GM12878 (cell line): Measurements from ENCODE around the gene TSPEAR.

ENCODE experiments used
- EP300 ChIP-seq, 2 experiments: fragments of 150-350 bp in 1 of 2; IDR thresholded peaks; 2 replicates each; pipeline ENCODE4 v1.6.1; 2011 to 2012; ENCODE audit warnings: low read depth in 2 of 2, low read length in 2 of 2, borderline replicate concordance in 1 of 2, improper control_type of control experiment in 1 of 2, inconsistent platforms in 1 of 2; ENCODE audit not compliant: control insufficient read depth in 1 of 2
- NR2C2 ChIP-seq: IDR thresholded peaks from 2 replicates; pipeline ENCODE4 v1.6.1; 2011; ENCODE audit warnings: borderline replicate concordance, low read depth; ENCODE audit not compliant: control insufficient read depth, insufficient read length
- STAT3 ChIP-seq: IDR thresholded peaks from 2 replicates; pipeline ENCODE4 v1.6.1; 2011; ENCODE audit warnings: low read depth, low read length, improper control_type of control experiment
- TAF1 ChIP-seq: IDR thresholded peaks from 2 replicates; pipeline ENCODE4 v1.6.1; 2011; ENCODE audit warnings: mild to moderate bottlenecking, low read depth, low read length, borderline replicate concordance
- ZNF274 ChIP-seq: IDR thresholded peaks from one replicate; pipeline ENCODE4 v1.8.0; 2011; ENCODE audit not compliant: insufficient read length, insufficient read depth
- TF ChIP-seq, protein P1 (sequence below), 3 experiments: IDR thresholded peaks in 2 of 3; conservative IDR thresholded peaks in 1 of 3; 2 replicates each; pipeline ENCODE4 v1.5.1; 2011; ENCODE audit warnings: low read depth in 3 of 3, low read length in 3 of 3, mild to moderate bottlenecking in 3 of 3, control low read depth in 2 of 3, moderate library complexity in 2 of 3, inconsistent platforms in 1 of 3, mixed read lengths in 1 of 3; ENCODE audit not compliant: control insufficient read depth in 2 of 3, insufficient read depth in 1 of 3; ENCODE audit errors: extremely low read depth in 1 of 3
- TF ChIP-seq, protein P2 (sequence below): IDR thresholded peaks from 2 replicates; pipeline ENCODE4 v1.6.1; 2012; ENCODE audit warnings: mild to moderate bottlenecking, low read depth, low read length

DNA sequence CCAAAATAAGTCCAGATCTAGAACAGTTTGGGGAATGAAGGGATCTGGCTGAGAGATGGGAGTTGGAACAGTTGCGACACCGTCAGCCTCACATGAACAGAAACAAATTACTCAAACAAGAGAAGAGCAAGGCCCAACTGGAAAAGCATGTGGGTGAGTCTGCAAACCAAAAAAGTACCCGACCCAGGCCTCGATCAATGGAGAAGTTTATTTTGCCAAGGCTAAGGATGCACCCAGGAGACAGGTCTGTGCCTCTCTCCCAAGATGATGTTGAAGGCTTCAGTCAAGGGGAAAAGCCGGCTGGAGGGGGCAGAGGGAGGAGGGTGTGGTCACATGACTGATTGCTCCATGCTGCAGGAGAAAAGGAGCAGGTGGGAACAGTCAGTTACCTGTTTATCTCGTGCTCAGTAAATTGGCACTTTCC is 213.7 kb downstream of the TSPEAR start:
- no peak for TF ChIP-seq EP300 (IDR thresholded peaks at IDR 0.05; ENCODE audit: borderline replicate concordance in 1 of 2, control insufficient read depth in 1 of 2, low read depth in 2 of 2, low read length in 2 of 2)
- TF ChIP-seq ZNF274: no peak
- TF ChIP-seq, protein P1, sequence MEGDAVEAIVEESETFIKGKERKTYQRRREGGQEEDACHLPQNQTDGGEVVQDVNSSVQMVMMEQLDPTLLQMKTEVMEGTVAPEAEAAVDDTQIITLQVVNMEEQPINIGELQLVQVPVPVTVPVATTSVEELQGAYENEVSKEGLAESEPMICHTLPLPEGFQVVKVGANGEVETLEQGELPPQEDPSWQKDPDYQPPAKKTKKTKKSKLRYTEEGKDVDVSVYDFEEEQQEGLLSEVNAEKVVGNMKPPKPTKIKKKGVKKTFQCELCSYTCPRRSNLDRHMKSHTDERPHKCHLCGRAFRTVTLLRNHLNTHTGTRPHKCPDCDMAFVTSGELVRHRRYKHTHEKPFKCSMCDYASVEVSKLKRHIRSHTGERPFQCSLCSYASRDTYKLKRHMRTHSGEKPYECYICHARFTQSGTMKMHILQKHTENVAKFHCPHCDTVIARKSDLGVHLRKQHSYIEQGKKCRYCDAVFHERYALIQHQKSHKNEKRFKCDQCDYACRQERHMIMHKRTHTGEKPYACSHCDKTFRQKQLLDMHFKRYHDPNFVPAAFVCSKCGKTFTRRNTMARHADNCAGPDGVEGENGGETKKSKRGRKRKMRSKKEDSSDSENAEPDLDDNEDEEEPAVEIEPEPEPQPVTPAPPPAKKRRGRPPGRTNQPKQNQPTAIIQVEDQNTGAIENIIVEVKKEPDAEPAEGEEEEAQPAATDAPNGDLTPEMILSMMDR (IDR thresholded peaks at IDR 0.05 in 2 of 3, conservative IDR thresholded peaks at IDR 0.05 in 1 of 3; ENCODE audit: control insufficient read depth in 2 of 3, extremely low read depth in 1 of 3, insufficient read depth in 1 of 3, low read depth in 3 of 3, low read length in 3 of 3): no peak
- TF ChIP-seq TAF1: no peak
- no peak for TF ChIP-seq STAT3
- TF ChIP-seq NR2C2: no peak
- TF ChIP-seq, protein P2, sequence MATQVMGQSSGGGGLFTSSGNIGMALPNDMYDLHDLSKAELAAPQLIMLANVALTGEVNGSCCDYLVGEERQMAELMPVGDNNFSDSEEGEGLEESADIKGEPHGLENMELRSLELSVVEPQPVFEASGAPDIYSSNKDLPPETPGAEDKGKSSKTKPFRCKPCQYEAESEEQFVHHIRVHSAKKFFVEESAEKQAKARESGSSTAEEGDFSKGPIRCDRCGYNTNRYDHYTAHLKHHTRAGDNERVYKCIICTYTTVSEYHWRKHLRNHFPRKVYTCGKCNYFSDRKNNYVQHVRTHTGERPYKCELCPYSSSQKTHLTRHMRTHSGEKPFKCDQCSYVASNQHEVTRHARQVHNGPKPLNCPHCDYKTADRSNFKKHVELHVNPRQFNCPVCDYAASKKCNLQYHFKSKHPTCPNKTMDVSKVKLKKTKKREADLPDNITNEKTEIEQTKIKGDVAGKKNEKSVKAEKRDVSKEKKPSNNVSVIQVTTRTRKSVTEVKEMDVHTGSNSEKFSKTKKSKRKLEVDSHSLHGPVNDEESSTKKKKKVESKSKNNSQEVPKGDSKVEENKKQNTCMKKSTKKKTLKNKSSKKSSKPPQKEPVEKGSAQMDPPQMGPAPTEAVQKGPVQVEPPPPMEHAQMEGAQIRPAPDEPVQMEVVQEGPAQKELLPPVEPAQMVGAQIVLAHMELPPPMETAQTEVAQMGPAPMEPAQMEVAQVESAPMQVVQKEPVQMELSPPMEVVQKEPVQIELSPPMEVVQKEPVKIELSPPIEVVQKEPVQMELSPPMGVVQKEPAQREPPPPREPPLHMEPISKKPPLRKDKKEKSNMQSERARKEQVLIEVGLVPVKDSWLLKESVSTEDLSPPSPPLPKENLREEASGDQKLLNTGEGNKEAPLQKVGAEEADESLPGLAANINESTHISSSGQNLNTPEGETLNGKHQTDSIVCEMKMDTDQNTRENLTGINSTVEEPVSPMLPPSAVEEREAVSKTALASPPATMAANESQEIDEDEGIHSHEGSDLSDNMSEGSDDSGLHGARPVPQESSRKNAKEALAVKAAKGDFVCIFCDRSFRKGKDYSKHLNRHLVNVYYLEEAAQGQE: no peak
